Trophoblast cell (in vitro differentiated cells and primary cell): ENCODE data around the gene SMG7.

Experiments
- DNase-seq, 2 donors: peaks; one replicate each; pipeline ENCODE4 v3.0.0-alpha.2; 2016
- H2AFZ ChIP-seq: 2 replicates; pipeline ENCODE4 v1.6.1; 2013; ENCODE audit warnings: low read length, moderate library complexity, mild to moderate bottlenecking; ENCODE audit not compliant: insufficient read depth, poor library complexity
- H2AK5ac ChIP-seq: 2 replicates; pipeline ENCODE4 v1.6.1; 2013; ENCODE audit warnings: mild to moderate bottlenecking, low read length
- H2BK120ac ChIP-seq: 2 replicates; pipeline ENCODE4 v1.6.1; 2013; ENCODE audit warnings: low read length, mild to moderate bottlenecking, moderate library complexity; ENCODE audit not compliant: insufficient read depth, poor library complexity
- H2BK12ac ChIP-seq: 2 replicates; pipeline ENCODE4 v1.6.1; 2013; ENCODE audit warnings: mild to moderate bottlenecking, low read length, moderate library complexity
- H2BK5ac ChIP-seq: 2 replicates; pipeline ENCODE4 v1.6.1; 2013; ENCODE audit warnings: low read length, low read depth, moderate library complexity, mild to moderate bottlenecking; ENCODE audit not compliant: poor library complexity
- H3K14ac ChIP-seq: 2 replicates; pipeline ENCODE4 v1.6.1; 2013; ENCODE audit warnings: mild to moderate bottlenecking, low read length
- H3K18ac ChIP-seq: 2 replicates; pipeline ENCODE4 v1.6.1; 2013; ENCODE audit warnings: mild to moderate bottlenecking, low read length
- H3K23ac ChIP-seq: 2 replicates; pipeline ENCODE4 v1.6.1; 2013; ENCODE audit warnings: low read length
- H3K27ac ChIP-seq: 2 replicates; pipeline ENCODE4 v1.5.1; 2013; ENCODE audit warnings: low read depth, mild to moderate bottlenecking, inconsistent platforms, low read length, moderate library complexity
- H3K27me3 ChIP-seq: 2 replicates; pipeline ENCODE4 v1.6.1; 2013; ENCODE audit warnings: inconsistent platforms, mild to moderate bottlenecking, low read length, moderate library complexity; ENCODE audit not compliant: insufficient read depth
- H3K36me3 ChIP-seq, 2 experiments: 1 replicate in 1 of 2; 2 replicates in 1 of 2; pipeline ENCODE4 v1.6.1; 2013; ENCODE audit warnings: low read length in 2 of 2, mild to moderate bottlenecking in 2 of 2, moderate library complexity in 1 of 2; ENCODE audit not compliant: insufficient read depth in 2 of 2, control insufficient read depth in 1 of 2
- H3K4ac ChIP-seq: 2 replicates; pipeline ENCODE4 v1.6.1; 2013; ENCODE audit warnings: low read depth, mild to moderate bottlenecking, low read length, moderate library complexity
- H3K4me1 ChIP-seq, 2 experiments: 1 replicate in 1 of 2; 2 replicates in 1 of 2; pipeline ENCODE4 v1.6.1; 2013; ENCODE audit warnings: low read length in 2 of 2, mild to moderate bottlenecking in 2 of 2, moderate library complexity in 1 of 2; ENCODE audit not compliant: insufficient read depth in 2 of 2, control insufficient read depth in 1 of 2
- H3K4me2 ChIP-seq: 2 replicates; pipeline ENCODE4 v1.6.1; 2013; ENCODE audit warnings: inconsistent platforms, mild to moderate bottlenecking, low read length, moderate library complexity
- H3K4me3 ChIP-seq: 2 replicates; pipeline ENCODE4 v1.5.1; 2013; ENCODE audit warnings: mild to moderate bottlenecking, low read depth, low read length, inconsistent platforms
- H3K79me1 ChIP-seq: one replicate; pipeline ENCODE4 v1.6.1; 2013; ENCODE audit warnings: low read length
- H3K79me2 ChIP-seq: 2 replicates; pipeline ENCODE4 v1.6.1; 2013; ENCODE audit warnings: low read length, mild to moderate bottlenecking; ENCODE audit not compliant: control insufficient read depth, insufficient read depth, poor library complexity
- H3K9ac ChIP-seq: 2 replicates; pipeline ENCODE4 v1.6.1; 2013; ENCODE audit warnings: mild to moderate bottlenecking, low read length
- H3K9me3 ChIP-seq: 2 replicates; pipeline ENCODE4 v1.6.1; 2013; ENCODE audit warnings: low read depth, mild to moderate bottlenecking, control low read depth, inconsistent platforms, low read length; ENCODE audit not compliant: insufficient read depth
- H4K12ac ChIP-seq: 2 replicates; pipeline ENCODE4 v1.6.1; 2013; ENCODE audit warnings: low read depth, mild to moderate bottlenecking, low read length, moderate library complexity
- H4K8ac ChIP-seq: 2 replicates; pipeline ENCODE4 v1.6.1; 2013; ENCODE audit warnings: low read depth, mild to moderate bottlenecking, low read length, moderate library complexity
- H4K91ac ChIP-seq: one replicate; pipeline ENCODE4 v1.6.1; 2013; ENCODE audit warnings: low read depth, mild to moderate bottlenecking, low read length, moderate library complexity
- WGBS: extraction: QIAGEN DNeasy Blood & Tissue Kit; methylation state at CpG from one replicate; pipeline ENCODE4 v1.1.7; 2013; ENCODE audit warnings: missing lambda C conversion rate; ENCODE audit not compliant: insufficient read length, insufficient coverage; ENCODE audit errors: extremely low coverage; 5-methylcytosine and 5-hydroxymethylcytosine counted together

Gene SMG7

DNA sequence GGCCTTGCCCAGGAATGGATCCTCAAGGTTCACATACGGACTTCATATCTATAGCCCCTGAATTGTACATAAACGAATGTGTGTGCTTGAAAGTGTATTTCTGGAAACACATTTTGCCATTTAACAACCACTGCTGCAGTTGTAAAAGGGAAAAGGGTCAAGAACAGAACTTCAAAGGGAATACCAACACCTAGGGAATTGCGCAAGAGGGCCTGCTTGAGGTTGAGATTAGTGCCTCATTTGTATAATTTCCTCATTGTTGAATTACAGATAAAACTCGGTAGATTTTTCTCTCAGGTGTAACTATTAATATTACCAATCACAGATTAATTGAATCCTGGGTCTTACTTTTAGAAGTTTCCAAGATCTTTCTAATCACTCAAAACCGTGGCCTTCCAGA is 111.8 kb downstream of the SMG7 start:
- H2AFZ ChIP-seq, result no peak overlapping the region
- no peak for DNase-seq
- no peak overlapping the region for H2BK5ac ChIP-seq
- H3K27ac ChIP-seq, result no peak overlapping the region
- H3K4ac ChIP-seq, result no peak overlapping the region
- H2BK120ac ChIP-seq, result no peak overlapping the region
- H3K18ac ChIP-seq, result no peak overlapping the region
- no peaks in the 10 kb centered on the region for H3K79me1 ChIP-seq
- H2AK5ac ChIP-seq, result no peak overlapping the region
- no peak overlapping the region for H3K9ac ChIP-seq
- H3K36me3 ChIP-seq, result no peaks in the 10 kb centered on the region
- no CpG with 5 or more reads among the region's 5 CpGs for WGBS
- H3K27me3 ChIP-seq, result no peaks in the 10 kb centered on the region
- no peak overlapping the region for H3K4me2 ChIP-seq
- H2BK12ac ChIP-seq, result no peak overlapping the region
- H4K12ac ChIP-seq, result no peak overlapping the region
- H3K79me2 ChIP-seq, result no peaks in the 10 kb centered on the region
- H3K14ac ChIP-seq, result no peak overlapping the region
- no peak overlapping the region for H3K23ac ChIP-seq
- H4K8ac ChIP-seq, result no peak overlapping the region
- no peaks in the 10 kb centered on the region for H3K9me3 ChIP-seq
- H4K91ac ChIP-seq, result no peak overlapping the region
- H3K4me3 ChIP-seq, result no peak overlapping the region
- H3K4me1 ChIP-seq, result no peaks in the 10 kb centered on the region

DNA sequence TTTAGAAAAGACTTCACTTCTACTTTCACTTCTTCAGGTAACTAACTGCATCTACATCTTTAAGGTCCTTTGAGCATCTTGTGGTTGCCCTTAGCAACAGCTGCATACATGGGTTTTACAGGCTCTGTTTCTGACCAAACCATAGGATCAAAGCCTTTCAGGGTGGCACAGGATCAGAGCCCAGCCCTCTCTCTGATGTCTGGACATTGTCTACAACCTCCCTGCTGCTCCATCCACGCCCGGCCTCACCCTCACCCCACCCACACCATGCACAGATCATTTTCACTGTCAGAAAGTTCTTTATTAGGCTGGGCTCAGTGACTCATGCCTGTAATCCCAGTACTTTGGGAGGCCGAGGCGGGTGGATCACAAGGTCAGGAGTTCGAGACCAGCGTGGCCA is 112.7 kb downstream of the SMG7 start:
- Histone ChIP-seq H2BK5ac (no peak overlapping the region), H3K14ac (no peak overlapping the region), H3K79me2 (no peaks in the 10 kb centered on the region), H3K4ac (no peak overlapping the region), H2BK120ac (no peak overlapping the region), H4K12ac (no peak overlapping the region), H3K4me3 (no peak overlapping the region), H3K27ac (no peak overlapping the region), H2AFZ (no peak overlapping the region), H3K4me2 (no peak overlapping the region), H3K36me3 (no peaks in the 10 kb centered on the region), H2AK5ac (no peak overlapping the region), H4K91ac (no peak overlapping the region), H3K9ac (no peak overlapping the region), H3K23ac (no peak overlapping the region), H3K9me3 (no peaks in the 10 kb centered on the region), H2BK12ac (no peak overlapping the region), H3K4me1 (no peaks in the 10 kb centered on the region), H4K8ac (no peak overlapping the region), H3K18ac (no peak overlapping the region), H3K79me1 (no peaks in the 10 kb centered on the region), H3K27me3 (no peaks in the 10 kb centered on the region)
- DNase-seq, result no peak
- no CpG with 5 or more reads among the region's 6 CpGs for WGBS

DNA sequence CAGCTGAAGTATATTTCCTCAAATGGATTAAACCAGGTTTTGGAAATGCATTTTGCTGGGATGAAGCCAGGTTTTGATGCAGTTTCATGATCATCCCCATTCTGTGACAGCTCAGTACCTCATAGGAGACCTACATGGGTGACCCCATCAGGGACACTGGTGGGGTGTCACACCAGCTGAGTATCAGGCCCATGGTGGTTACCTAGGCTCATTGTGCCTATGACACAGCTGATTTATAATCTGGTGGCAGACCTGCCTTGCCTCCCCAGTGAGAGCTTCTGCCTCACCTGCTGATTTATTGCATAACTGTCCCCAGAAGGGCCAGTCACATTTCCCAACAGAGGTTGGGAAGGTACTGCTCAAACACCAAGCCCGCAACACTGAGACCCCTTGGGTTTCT is 114.2 kb downstream of the SMG7 start:
- H2BK12ac ChIP-seq, result no peak overlapping the region

DNA sequence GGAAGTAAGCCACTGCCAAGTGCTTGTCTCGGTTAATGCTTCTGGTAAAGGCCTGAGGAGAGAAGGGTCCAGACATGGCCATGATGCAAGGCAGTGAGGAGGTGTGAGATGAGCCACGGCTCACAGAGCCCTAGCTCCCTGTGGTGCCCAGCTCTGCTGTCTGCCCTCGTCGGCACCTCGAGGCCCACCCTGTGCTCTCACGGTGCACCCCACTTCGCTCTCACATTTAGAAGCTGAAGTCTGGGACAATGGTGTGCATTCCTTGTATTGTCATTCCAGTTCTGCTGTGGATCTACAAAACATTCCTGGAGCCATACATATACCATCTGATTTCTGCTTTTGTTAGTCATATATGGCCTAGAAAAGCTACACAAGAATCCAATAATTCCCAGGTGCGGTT is 114.6 kb downstream of the SMG7 start:
- no peak overlapping the region for H3K4ac ChIP-seq
- no peak overlapping the region for H3K23ac ChIP-seq
- no peaks in the 10 kb centered on the region for H3K79me2 ChIP-seq
- H2BK5ac ChIP-seq, result no peak overlapping the region
- H3K27me3 ChIP-seq, result no peaks in the 10 kb centered on the region
- no peak overlapping the region for H3K9ac ChIP-seq
- H2AK5ac ChIP-seq, result no peak overlapping the region
- no peaks in the 10 kb centered on the region for H3K9me3 ChIP-seq
- H4K91ac ChIP-seq, result no peak overlapping the region
- no peak overlapping the region for H2BK120ac ChIP-seq
- H2BK12ac ChIP-seq, result no peak overlapping the region
- no peak overlapping the region for H3K27ac ChIP-seq
- no CpG with 5 or more reads among the region's 8 CpGs for WGBS
- no peaks in the 10 kb centered on the region for H3K79me1 ChIP-seq
- no peak for DNase-seq
- no peak overlapping the region for H3K14ac ChIP-seq
- H3K4me2 ChIP-seq, result no peak overlapping the region
- no peak overlapping the region for H4K8ac ChIP-seq
- H2AFZ ChIP-seq, result no peak overlapping the region
- no peaks in the 10 kb centered on the region for H3K36me3 ChIP-seq
- no peak overlapping the region for H3K4me3 ChIP-seq
- H3K4me1 ChIP-seq, result no peaks in the 10 kb centered on the region
- H4K12ac ChIP-seq, result no peak overlapping the region
- H3K18ac ChIP-seq, result no peak overlapping the region

More for the DNA sequence above, 114.2 kb downstream of the SMG7 start:
- no peak overlapping the region for H3K4ac ChIP-seq
- no peak overlapping the region for H2AFZ ChIP-seq
- H3K14ac ChIP-seq, result no peak overlapping the region
- no peaks in the 10 kb centered on the region for H3K79me2 ChIP-seq
- H3K18ac ChIP-seq, result no peak overlapping the region
- H3K4me3 ChIP-seq, result no peak overlapping the region
- no peak overlapping the region for H3K27ac ChIP-seq
- no peak overlapping the region for H4K91ac ChIP-seq
- H3K4me1 ChIP-seq, result no peaks in the 10 kb centered on the region
- H3K9ac ChIP-seq, result no peak overlapping the region
- H3K79me1 ChIP-seq, result no peaks in the 10 kb centered on the region
- WGBS, result no CpG with 5 or more reads among the region's 1 CpG
- no peak for DNase-seq
- no peak overlapping the region for H4K12ac ChIP-seq
- H4K8ac ChIP-seq, result no peak overlapping the region
- H3K4me2 ChIP-seq, result no peak overlapping the region
- H3K9me3 ChIP-seq, result no peaks in the 10 kb centered on the region
- H2BK120ac ChIP-seq, result no peak overlapping the region
- H3K36me3 ChIP-seq, result no peaks in the 10 kb centered on the region
- no peak overlapping the region for H2BK5ac ChIP-seq
- no peaks in the 10 kb centered on the region for H3K27me3 ChIP-seq
- no peak overlapping the region for H3K23ac ChIP-seq
- no peak overlapping the region for H2AK5ac ChIP-seq
